ENCODE measurements around the gene ANAPC7.
"Not testable (repeated sequence)": the region's sequence is repeated elsewhere in the genome, so short reads cannot be mapped to it uniquely, and the experiment has no call there.

Gene ANAPC7

GRCh38 chr12:110426406-110426805 is 22.9 kb upstream of the ANAPC7 start:
- in situ Hi-C loops (cut with HindIII; ENCODE audit: low sequenced_read_pairs) = no loop called here
- TF ChIP-seq CTCF (IDR thresholded peaks at IDR 0.05; ENCODE audit: low read depth, low read length) = no peak
- no peak for DNase-seq (ENCODE audit: low read depth, low spot score)
- no peak overlapping the region for H3K4me3 ChIP-seq (ENCODE audit: low read depth, low read length)

GRCh38 chr12:110424237-110424636 is 20.7 kb upstream of the ANAPC7 start:
- no peak overlapping the region for H3K4me3 ChIP-seq (ENCODE audit: low read depth, low read length)
- DNase-seq (ENCODE audit: low read depth, low spot score) = no peak
- in situ Hi-C loops (cut with HindIII; ENCODE audit: low sequenced_read_pairs) = no loop called here
- TF ChIP-seq CTCF (IDR thresholded peaks at IDR 0.05; ENCODE audit: low read depth, low read length) = no peak

- no peak overlapping the region for H3K4me3 ChIP-seq (ENCODE audit: low read depth, low read length)
- in situ Hi-C loops (cut with HindIII; ENCODE audit: low sequenced_read_pairs) = no loop called here
- TF ChIP-seq CTCF (IDR thresholded peaks at IDR 0.05; ENCODE audit: low read depth, low read length) = no peak
- DNase-seq (ENCODE audit: low read depth, low spot score) = no peak
These were observed 18.2 kb upstream of the ANAPC7 start for GRCh38 chr12:110421701-110422100.

- no peak for TF ChIP-seq CTCF (IDR thresholded peaks at IDR 0.05; ENCODE audit: low read depth, low read length)
- H3K4me3 ChIP-seq (ENCODE audit: low read depth, low read length) = no peak overlapping the region
- in situ Hi-C loops (cut with HindIII; ENCODE audit: low sequenced_read_pairs) = no loop called here
- no peak for DNase-seq (ENCODE audit: low read depth, low spot score)
These were observed 17.7 kb upstream of the ANAPC7 start for GRCh38 chr12:110421159-110421661.

- DNase-seq (ENCODE audit: low read depth, low spot score); in situ Hi-C loops (cut with HindIII; ENCODE audit: low sequenced_read_pairs); H3K4me3 ChIP-seq (ENCODE audit: low read depth, low read length): not testable (repeated sequence)
These were observed 17.1 kb upstream of the ANAPC7 start for GRCh38 chr12:110420644-110421043.

GRCh38 chr12:110417113-110417512 is 13.6 kb upstream of the ANAPC7 start:
- DNase-seq (ENCODE audit: low read depth, low spot score); in situ Hi-C loops (cut with HindIII; ENCODE audit: low sequenced_read_pairs); H3K4me3 ChIP-seq (ENCODE audit: low read depth, low read length): not testable (repeated sequence)

GRCh38 chr12:110410086-110410485 is 6.6 kb upstream of the ANAPC7 start:
- DNase-seq (ENCODE audit: low read depth, low spot score); H3K4me3 ChIP-seq (ENCODE audit: low read depth, low read length); in situ Hi-C loops (cut with HindIII; ENCODE audit: low sequenced_read_pairs): not testable (repeated sequence)

GRCh38 chr12:110405126-110405662 is 1.7 kb upstream of the ANAPC7 start:
- in situ Hi-C loops (cut with HindIII; ENCODE audit: low sequenced_read_pairs); DNase-seq (ENCODE audit: low read depth, low spot score); H3K4me3 ChIP-seq (ENCODE audit: low read depth, low read length): not testable (repeated sequence)
